Ishikawa (cell line): ENCODE results near the gene CMSS1.

Source experiments
- CEBPB ChIP-seq: IDR thresholded peaks from 2 replicates; pipeline ENCODE4 v1.6.1; 2012
- EP300 ChIP-seq: IDR thresholded peaks from 2 replicates; pipeline ENCODE4 v1.6.1; 2012; ENCODE audit warnings: borderline replicate concordance
- RAD21 ChIP-seq: IDR thresholded peaks from 2 replicates; pipeline ENCODE4 v1.6.1; 2012; ENCODE audit warnings: low read depth
- TF ChIP-seq, protein P1 (sequence below): IDR thresholded peaks from 2 replicates; pipeline ENCODE4 v1.6.1; 2012

DNA sequence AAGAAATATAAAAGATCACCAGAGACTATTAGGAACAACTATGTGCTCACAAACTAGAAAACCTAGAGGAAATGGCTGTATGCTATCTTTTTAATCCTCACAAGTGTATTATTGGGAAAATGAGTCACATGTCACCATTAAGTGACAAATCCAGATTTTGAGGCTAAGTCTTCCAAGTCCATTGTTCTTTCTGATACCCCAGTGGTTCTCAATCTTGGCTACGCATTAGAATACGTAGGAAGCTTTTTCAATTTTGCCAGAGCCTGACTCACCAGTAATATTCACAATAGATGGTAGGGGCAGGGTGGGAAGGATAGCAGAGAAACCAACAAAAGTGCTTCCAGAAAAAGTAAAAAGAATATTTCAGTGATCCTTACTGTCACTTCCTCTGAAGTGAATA, 179.6 kb downstream of the CMSS1 start:
- TF ChIP-seq RAD21 (no peak), CEBPB (no peak), EP300 (no peak)
- TF ChIP-seq, protein P1, sequence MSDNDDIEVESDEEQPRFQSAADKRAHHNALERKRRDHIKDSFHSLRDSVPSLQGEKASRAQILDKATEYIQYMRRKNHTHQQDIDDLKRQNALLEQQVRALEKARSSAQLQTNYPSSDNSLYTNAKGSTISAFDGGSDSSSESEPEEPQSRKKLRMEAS, result no peak
